Duodenal mucosa (tissue), 2 donors: Measurements from ENCODE around the gene RAPGEF1.

Experiments used
- H3K27ac ChIP-seq: one replicate; pipeline ENCODE4 v1.7.0; 2013; ENCODE audit warnings: low read depth, low read length
- H3K27me3 ChIP-seq, 2 donors: one replicate each; pipeline ENCODE4 v1.7.0; 2013; ENCODE audit warnings: low read length in 2 of 2, control low read depth in 1 of 2; ENCODE audit not compliant: insufficient read depth in 2 of 2, control insufficient read depth in 1 of 2
- H3K36me3 ChIP-seq, 2 donors: one replicate each; pipeline ENCODE4 v1.7.0; 2013; ENCODE audit warnings: low read length in 2 of 2, control low read depth in 1 of 2; ENCODE audit not compliant: insufficient read depth in 2 of 2, control insufficient read depth in 1 of 2
- H3K4me1 ChIP-seq, 2 donors: one replicate each; pipeline ENCODE4 v1.7.0; 2013; ENCODE audit warnings: low read length in 2 of 2, control low read depth in 1 of 2; ENCODE audit not compliant: insufficient read depth in 2 of 2, control insufficient read depth in 1 of 2
- H3K4me3 ChIP-seq, 2 donors: one replicate each; pipeline ENCODE4 v1.7.0; 2013; ENCODE audit warnings: low read length in 2 of 2, low read depth in 1 of 2
- H3K9ac ChIP-seq, 2 donors: one replicate each; pipeline ENCODE4 v1.7.0; 2013; ENCODE audit warnings: low read length in 2 of 2, low read depth in 1 of 2
- H3K9me3 ChIP-seq, 2 donors: one replicate each; pipeline ENCODE4 v1.7.0; 2013; ENCODE audit warnings: low read length in 2 of 2, control low read depth in 1 of 2; ENCODE audit not compliant: control insufficient read depth in 1 of 2

The RAPGEF1 gene

DNA sequence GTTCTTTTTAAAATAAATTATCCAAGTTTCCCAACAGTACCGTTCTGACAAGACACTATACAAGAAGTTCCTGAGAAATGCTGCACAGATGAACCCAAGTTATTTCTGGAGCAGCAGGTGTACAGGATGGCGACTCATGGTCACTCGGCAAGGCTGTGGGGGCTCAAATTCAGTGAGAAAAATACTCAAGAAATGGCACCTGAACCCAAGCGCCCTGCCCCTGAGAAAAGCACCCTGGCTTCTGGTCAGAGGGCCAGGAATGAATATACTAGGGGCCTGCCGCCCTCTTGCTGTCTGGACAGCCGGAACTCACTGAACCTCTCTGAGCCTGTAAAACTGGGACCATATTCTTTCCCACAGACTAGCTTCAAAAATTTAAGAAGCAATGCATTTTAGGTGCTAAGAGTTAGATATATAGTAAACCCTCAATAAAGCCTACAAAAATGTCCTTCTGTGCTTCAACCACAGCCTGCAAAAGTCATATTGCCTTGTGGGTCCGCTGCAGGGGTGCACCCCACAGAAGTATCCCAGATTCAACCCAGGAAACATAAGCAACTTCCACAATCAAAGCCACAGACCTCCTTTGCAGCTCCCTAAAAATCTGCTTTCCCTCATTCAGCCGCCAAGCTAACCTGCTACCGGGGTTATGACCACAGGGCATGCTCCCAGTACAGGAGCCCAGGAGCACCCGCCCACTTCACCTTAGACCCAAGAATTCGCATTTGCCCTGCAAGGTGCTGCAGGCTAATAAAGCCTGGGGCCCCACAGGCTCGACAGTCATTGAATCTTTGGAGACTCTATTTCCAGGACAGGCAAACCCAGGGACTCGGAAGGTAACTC, 1.4 kb downstream of the RAPGEF1 start:
- Histone ChIP-seq H3K9me3 (no peaks in the 10 kb centered on the region), H3K9ac (peak overlapping the region; percentile 88 to 89), H3K27me3 (no peaks in the 10 kb centered on the region), H3K36me3 (no peaks in the 10 kb centered on the region), H3K4me3 (peak overlapping the region; percentile 76 to 93), H3K27ac (peak overlapping the region; percentile 71), H3K4me1 (peaks cover 50 to 54% of the 10 kb centered on the region in 2 donors)

DNA sequence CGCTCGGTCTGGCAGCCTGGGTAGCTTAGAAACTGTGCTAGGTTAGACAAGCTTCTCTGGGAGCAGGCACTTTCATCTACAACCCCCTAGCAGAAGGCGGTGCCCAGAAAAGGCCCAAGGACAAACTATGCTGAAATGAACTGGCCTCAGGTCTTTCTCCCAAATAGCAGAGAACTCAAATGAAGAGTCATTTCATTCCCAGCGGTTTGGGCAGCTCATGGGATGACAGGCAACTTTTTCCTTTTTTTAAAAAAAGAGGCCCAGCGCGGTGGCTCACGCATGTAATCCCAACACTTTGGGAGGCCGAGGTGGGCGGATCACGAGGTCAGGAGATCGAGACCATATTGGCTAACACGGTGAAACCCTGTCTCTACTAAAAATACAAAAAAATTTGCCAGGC, 2.5 kb downstream of the RAPGEF1 start:
- peak overlapping the region; percentile 32 to 33 for H3K4me3 ChIP-seq
- H3K9me3 ChIP-seq, result no peaks in the 10 kb centered on the region
- no peak overlapping the region for H3K27ac ChIP-seq
- H3K9ac ChIP-seq, result peak overlapping the region in 1 of 2 donors; percentile 22
- H3K36me3 ChIP-seq, result no peaks in the 10 kb centered on the region
- no peaks in the 10 kb centered on the region for H3K27me3 ChIP-seq
- peaks cover 58 to 59% of the 10 kb centered on the region in 2 donors for H3K4me1 ChIP-seq

DNA sequence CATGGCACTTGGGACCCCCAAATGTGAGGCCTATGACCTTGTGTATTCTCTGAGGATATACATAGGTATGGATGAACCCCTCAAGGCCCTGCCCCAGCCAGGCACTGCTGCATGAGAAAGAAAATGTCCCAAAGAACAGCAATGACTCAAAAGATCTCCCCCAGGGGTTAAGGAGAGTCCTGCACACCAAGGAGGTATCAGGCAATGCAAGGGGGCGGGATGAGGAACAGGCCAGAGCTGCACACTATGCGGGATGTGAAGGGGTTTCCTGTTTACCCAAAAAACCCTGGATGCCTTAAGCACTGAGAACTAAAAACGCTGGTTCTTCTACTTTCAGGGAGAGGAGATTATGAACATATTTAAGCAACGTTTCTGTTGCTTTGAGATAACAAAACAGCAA, 3.4 kb downstream of the RAPGEF1 start:
- no peaks in the 10 kb centered on the region for H3K9me3 ChIP-seq
- peak overlapping the region; percentile 24 to 33 for H3K4me3 ChIP-seq
- H3K9ac ChIP-seq, result peak overlapping the region; percentile 22 to 52

DNA sequence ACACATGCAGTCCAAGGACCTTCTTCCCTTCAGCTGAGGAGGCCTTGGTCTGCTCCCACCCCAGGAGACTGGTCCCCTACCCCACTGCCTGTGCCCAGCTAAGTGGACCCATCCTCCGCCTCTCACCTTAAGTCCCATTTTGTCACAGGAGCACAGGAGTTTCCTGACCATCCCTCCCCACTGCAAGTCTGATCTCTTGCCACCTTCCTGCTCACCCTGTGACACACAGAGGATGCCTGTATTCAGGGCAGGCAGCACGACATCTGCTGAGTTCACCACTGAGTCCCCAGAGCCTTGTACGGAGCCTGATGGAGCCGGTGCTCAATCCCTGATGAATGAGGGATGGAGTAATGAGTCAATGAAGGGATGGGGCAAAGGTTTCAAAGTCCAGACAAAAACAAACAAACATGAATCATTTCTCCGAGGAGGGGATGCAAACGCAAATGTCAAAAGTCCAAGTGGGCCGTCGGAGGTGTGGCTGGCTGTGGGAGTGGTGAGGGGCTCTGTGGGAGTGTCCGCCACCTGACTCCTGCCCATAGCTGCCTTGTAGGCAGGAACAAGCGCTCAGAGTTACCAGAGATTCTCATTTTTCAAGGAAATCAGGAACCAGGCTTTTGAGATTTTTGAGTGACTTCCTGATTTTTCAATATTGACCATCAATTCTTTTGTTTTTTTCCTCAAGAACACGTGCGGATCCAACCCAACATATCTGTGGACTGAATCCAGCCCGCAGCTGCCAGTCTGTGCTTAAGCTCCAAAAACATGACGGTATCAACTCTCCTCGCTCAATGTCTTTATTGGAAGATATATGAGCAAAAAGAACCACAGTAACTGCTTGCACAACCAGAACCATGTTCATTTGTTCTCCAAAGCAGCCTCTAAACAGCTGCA, 4.4 kb downstream of the RAPGEF1 start:
- H3K4me1 ChIP-seq, result peaks cover 76 to 77% of the 10 kb centered on the region in 2 donors
- peak overlapping the region; percentile 13 for H3K27ac ChIP-seq
- no peaks in the 10 kb centered on the region for H3K9me3 ChIP-seq
- no peaks in the 10 kb centered on the region for H3K36me3 ChIP-seq
- no peaks in the 10 kb centered on the region for H3K27me3 ChIP-seq
- peak overlapping the region; percentile 45 to 52 for H3K9ac ChIP-seq
- peak overlapping the region; percentile 24 to 33 for H3K4me3 ChIP-seq

More for the DNA sequence above, 3.4 kb downstream of the RAPGEF1 start:
- Histone ChIP-seq H3K4me1 (peaks cover 68 to 69% of the 10 kb centered on the region in 2 donors), H3K36me3 (no peaks in the 10 kb centered on the region), H3K27me3 (no peaks in the 10 kb centered on the region), H3K27ac (no peak overlapping the region)

DNA sequence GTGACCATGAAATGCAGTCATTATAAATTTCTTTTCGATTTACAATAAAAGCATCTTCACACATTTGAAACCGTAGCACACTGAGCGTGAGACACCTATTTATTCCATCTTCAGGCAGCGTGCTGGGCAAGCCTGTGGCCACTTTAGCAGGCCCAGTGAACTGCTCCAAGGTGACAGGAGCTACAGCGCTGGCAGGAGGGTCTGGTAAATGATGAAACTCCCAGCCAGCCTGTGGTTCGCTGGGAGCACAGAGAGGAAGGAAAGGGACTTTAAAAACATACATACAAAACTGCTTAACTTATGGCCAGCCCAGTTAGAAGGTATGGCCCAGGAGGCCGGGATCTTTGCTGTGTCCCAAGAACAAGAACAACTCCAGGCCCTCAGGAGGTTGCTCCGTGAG, 5.1 kb downstream of the RAPGEF1 start:
- Histone ChIP-seq H3K36me3 (no peaks in the 10 kb centered on the region), H3K9ac (peak overlapping the region; percentile 4 to 45), H3K27me3 (no peaks in the 10 kb centered on the region), H3K4me1 (peaks cover 76 to 77% of the 10 kb centered on the region in 2 donors), H3K27ac (peak overlapping the region; percentile 61), H3K4me3 (peak overlapping the region; percentile 2 to 22), H3K9me3 (no peaks in the 10 kb centered on the region)

DNA sequence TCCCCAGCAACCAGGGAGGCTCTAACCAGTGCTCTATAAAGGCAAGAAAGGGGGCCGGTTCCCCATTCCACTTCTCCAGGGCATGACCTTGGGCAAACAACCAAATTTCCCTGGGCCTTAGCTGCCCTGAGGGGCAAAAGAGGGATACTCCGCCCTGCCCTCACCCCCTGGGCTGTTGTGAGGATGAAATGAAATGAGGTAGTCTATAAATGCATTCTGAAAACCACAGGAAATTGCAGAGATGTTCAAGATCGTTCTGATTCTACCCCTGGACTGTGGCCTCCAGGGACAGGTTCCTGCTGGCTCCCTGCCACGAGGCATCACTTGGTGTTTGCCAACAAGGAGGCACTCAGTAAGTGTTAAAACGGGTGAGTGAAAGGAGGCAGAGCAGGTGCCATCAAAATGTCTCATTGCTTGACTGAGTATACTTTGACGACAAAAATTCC, 5.7 kb downstream of the RAPGEF1 start:
- Histone ChIP-seq H3K9ac (peak overlapping the region; percentile 6 to 45), H3K27ac (peak overlapping the region; percentile 61), H3K36me3 (no peaks in the 10 kb centered on the region), H3K9me3 (no peaks in the 10 kb centered on the region), H3K4me3 (peak overlapping the region; percentile 26 to 53), H3K27me3 (no peaks in the 10 kb centered on the region), H3K4me1 (peaks cover 80 to 82% of the 10 kb centered on the region in 2 donors)

DNA sequence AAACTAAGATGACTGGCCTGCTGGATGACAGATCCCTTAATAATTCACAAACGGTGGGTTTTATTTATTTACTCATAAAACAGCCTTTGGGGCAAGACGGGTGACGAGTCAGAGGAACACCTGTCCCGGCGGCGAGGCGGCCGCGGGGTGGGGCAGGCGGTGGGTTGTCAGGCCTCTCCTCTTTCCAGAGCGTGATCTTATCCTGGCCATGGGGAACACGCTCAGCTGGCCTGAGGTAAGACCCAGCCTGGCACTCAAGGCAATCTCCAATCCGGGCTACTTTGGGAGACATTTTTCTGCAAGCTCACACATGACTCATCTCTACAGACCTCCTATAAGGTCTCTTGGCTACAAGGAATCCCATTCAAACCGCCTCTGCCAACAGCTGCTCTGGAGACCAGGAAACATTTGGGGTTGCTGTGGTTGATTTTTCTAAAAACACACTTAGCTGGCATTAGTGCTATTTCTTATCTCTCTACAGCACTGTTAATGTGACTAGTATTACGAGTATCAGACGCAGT, 6.3 kb downstream of the RAPGEF1 start:
- Histone ChIP-seq H3K4me1 (peaks cover 79 to 82% of the 10 kb centered on the region in 2 donors), H3K27ac (peak overlapping the region; percentile 61), H3K4me3 (peak overlapping the region; percentile 26 to 53), H3K27me3 (no peaks in the 10 kb centered on the region), H3K36me3 (no peaks in the 10 kb centered on the region), H3K9ac (peak overlapping the region; percentile 45 to 61), H3K9me3 (no peaks in the 10 kb centered on the region)

DNA sequence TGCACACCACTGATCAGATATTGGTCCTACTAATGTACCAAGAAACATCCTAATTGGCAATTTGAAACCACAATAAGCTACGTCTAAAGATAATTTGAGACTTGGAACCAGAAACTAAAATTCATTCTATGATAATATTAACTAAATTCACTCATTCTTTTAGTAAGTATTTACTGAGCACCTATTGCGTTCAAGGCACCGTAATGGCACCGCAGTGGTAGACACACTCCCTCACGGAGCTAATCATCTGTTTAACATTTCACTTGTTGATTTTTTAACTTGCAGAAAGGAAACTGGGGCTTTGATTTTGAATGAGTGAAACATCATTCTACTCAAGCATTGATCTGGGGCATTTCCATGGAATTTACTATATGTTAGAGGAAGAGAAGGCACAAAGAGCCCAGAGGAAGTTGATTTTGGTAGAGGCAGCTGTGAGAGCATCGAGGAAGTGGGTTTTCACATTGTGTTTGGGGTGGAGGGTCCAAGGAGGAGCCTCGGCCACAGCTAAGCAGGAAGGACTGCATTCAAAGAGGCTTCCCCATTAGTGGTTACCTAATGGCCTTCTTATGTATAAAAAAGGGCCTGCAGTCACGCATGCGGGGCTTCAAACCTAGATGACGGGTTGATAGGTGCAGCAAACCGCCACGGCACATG, 7.1 kb downstream of the RAPGEF1 start:
- H3K36me3 ChIP-seq, result no peaks in the 10 kb centered on the region
- H3K4me1 ChIP-seq, result peaks cover 83 to 86% of the 10 kb centered on the region in 2 donors
- H3K27ac ChIP-seq, result peak overlapping the region; percentile 15
- no peaks in the 10 kb centered on the region for H3K27me3 ChIP-seq
- peak overlapping the region in 1 of 2 donors; percentile 35 for H3K4me3 ChIP-seq
- no peak overlapping the region for H3K9ac ChIP-seq
- H3K9me3 ChIP-seq, result no peaks in the 10 kb centered on the region

DNA sequence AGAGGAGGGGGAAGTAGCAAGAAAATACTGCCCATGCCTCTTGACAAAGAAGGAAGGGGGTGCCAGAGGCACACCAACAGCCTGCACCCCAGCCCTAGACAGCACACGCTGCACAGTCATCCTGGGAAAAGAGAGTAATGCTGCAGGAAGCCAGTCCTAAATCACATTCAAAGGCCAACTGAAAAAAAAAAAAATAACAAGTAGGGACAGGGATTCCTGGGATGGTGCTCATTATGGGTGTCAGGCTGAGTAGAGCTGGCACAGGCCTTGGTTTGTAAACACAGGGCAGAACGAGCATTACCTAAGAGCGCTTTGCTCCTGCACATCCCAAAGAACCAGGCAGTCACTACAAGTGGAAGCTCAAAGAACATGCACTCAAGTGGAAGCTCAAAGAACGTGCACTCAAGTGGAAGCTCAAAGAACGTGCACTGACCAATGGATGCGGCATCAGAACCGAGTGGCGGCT, 7.8 kb downstream of the RAPGEF1 start:
- Histone ChIP-seq H3K4me3 (peak overlapping the region; percentile 24 to 37), H3K27me3 (no peaks in the 10 kb centered on the region), H3K4me1 (peaks cover 84 to 88% of the 10 kb centered on the region in 2 donors), H3K9ac (peak overlapping the region; percentile 7 to 43), H3K36me3 (no peaks in the 10 kb centered on the region), H3K27ac (no peak overlapping the region), H3K9me3 (no peaks in the 10 kb centered on the region)
